Thoracic aorta (tissue), 2 donors: ENCODE data around the gene TOR1B. TPM values are rescaled to one million over a fixed set of nuclear protein-coding genes. Genes with fewer than 3 reads are reported as not detected.

ENCODE experiments used
- ATAC-seq: fragments of 150-250 bp; one replicate; pipeline ENCODE4 v1.8.0; 2017; ENCODE audit warnings: low read depth; ENCODE audit not compliant: insufficient number of reproducible peaks, low FRiP score
- DNase-seq: peaks from one replicate; pipeline ENCODE4 v3.0.0-alpha.2; 2020; ENCODE audit warnings: low spot score
- H3K27ac ChIP-seq, 2 donors: fragments of 200-600 bp; sonication (generic); 1 replicate in 1 of 2; 2 replicates in 1 of 2; pipeline ENCODE4 v1.5.1; 2016; ENCODE audit warnings: mild to moderate bottlenecking in 2 of 2, moderate library complexity in 2 of 2
- H3K27me3 ChIP-seq: fragments of 200-600 bp; sonication (generic); replicated peaks from 2 replicates; pipeline ENCODE4 v1.6.0; 2016; ENCODE audit warnings: mild to moderate bottlenecking; ENCODE audit not compliant: insufficient read depth
- H3K36me3 ChIP-seq: fragments of 200-600 bp; sonication (generic); one replicate; pipeline ENCODE4 v1.5.1; 2016
- H3K4me1 ChIP-seq, 2 donors: fragments of 200-600 bp; sonication (generic); 1 replicate in 1 of 2; 2 replicates in 1 of 2; pipeline versions ENCODE4 v1.5.1 to v1.6.0; 2016; ENCODE audit warnings: low read depth in 2 of 2, mild to moderate bottlenecking in 1 of 2; ENCODE audit not compliant: control insufficient read depth in 1 of 2
- H3K4me3 ChIP-seq: fragments of 200-600 bp; sonication (generic); 2 replicates; pipeline ENCODE4 v1.5.1; 2016; ENCODE audit warnings: mild to moderate bottlenecking
- H3K9me3 ChIP-seq: fragments of 200-600 bp; sonication (generic); 2 replicates; pipeline ENCODE4 v1.5.1; 2016
- CTCF ChIP-seq: fragments of 200-600 bp; sonication (generic); IDR thresholded peaks from one replicate; pipeline ENCODE4 v1.5.1; 2019; ENCODE audit warnings: antibody characterized with exemption
- total RNA-seq, 2 donors: library from RNA; depleted of rRNA; stranded (reverse); fragments of >200 nt; gene quantifications; one replicate each; pipeline versions ENCODE4 v1.1.0 to v1.2.3, GENCODE V29; 2016

TOR1B gene
- total RNA-seq, 2 donors from 2014 or later = 28.4 to 33.4 TPM

- DNase-seq = no peak
- no peak for ATAC-seq
- Histone ChIP-seq H3K27ac (no peak overlapping the region), H3K4me3 (no peak overlapping the region), H3K27me3 (no peaks in the 10 kb centered on the region), H3K4me1 (no peaks in the 10 kb centered on the region), H3K9me3 (no peaks in the 10 kb centered on the region), H3K36me3 (peaks cover 44% of the 10 kb centered on the region)
- TF ChIP-seq CTCF = no peak
These were observed 10.7 kb downstream of the TOR1B start for GRCh38 chr9:129813661-129814060.

- H3K36me3 ChIP-seq = peaks cover 43% of the 10 kb centered on the region
These were observed 11.6 kb downstream of the TOR1B start for GRCh38 chr9:129814432-129815223.

GRCh38 chr9:129815278-129815677 lies 12.3 kb downstream of the TOR1B start:
- peaks cover 42% of the 10 kb centered on the region for H3K36me3 ChIP-seq
- DNase-seq (no peak), ATAC-seq (no peak)

More at GRCh38 chr9:129814432-129815223, 11.6 kb downstream of the TOR1B start:
- no peak for TF ChIP-seq CTCF
- Histone ChIP-seq H3K4me3 (no peak overlapping the region), H3K9me3 (no peaks in the 10 kb centered on the region), H3K27me3 (no peaks in the 10 kb centered on the region), H3K27ac (no peak overlapping the region), H3K4me1 (no peaks in the 10 kb centered on the region)
- DNase-seq (no peak), ATAC-seq (no peak)

GRCh38 chr9:129816501-129817435 lies 13.8 kb downstream of the TOR1B start:
- no peak overlapping the region for H3K4me3 ChIP-seq
- no peak overlapping the region for H3K27ac ChIP-seq
- no peaks in the 10 kb centered on the region for H3K4me1 ChIP-seq
- H3K36me3 ChIP-seq = peaks cover 57% of the 10 kb centered on the region
- no peaks in the 10 kb centered on the region for H3K9me3 ChIP-seq
- DNase-seq (no peak), ATAC-seq (no peak)
- no peaks in the 10 kb centered on the region for H3K27me3 ChIP-seq
- no peak for TF ChIP-seq CTCF

More at GRCh38 chr9:129815278-129815677, 12.3 kb downstream of the TOR1B start:
- no peak overlapping the region for H3K4me3 ChIP-seq
- H3K27me3 ChIP-seq = no peaks in the 10 kb centered on the region
- no peak for TF ChIP-seq CTCF
- no peak overlapping the region for H3K27ac ChIP-seq
- no peaks in the 10 kb centered on the region for H3K4me1 ChIP-seq
- H3K9me3 ChIP-seq = no peaks in the 10 kb centered on the region
